Activated T-helper 17 cell treated with anti-CD3 and anti-CD28 coated beads, Interleukin-2, amount 50 U/mL, for 72 hours (primary cell): ENCODE measurements around the gene HMGA1. TPM values are rescaled to one million over a fixed set of nuclear protein-coding genes. Genes with fewer than 3 reads are reported as not detected.

Experiments used
- ATAC-seq: fragments of 150-1000 bp; cut with Tn5 transposase; replicated peaks from 2 replicates; pipeline ENCODE4 v1.10.0; 2021; ENCODE audit warnings: mild to moderate bottlenecking, moderate library complexity
- H3K27ac Mint-ChIP-seq: one replicate; pipeline ENCODE4 v1.8.0; 2022; ENCODE audit warnings: mixed read lengths
- H3K27me3 Mint-ChIP-seq: one replicate; pipeline ENCODE4 v1.8.0; 2022; ENCODE audit warnings: mixed read lengths
- H3K36me3 Mint-ChIP-seq: one replicate; pipeline ENCODE4 v1.8.0; 2022; ENCODE audit warnings: low read depth, mild to moderate bottlenecking, mixed read lengths
- H3K4me1 Mint-ChIP-seq: one replicate; pipeline ENCODE4 v1.8.0; 2022; ENCODE audit warnings: mixed read lengths
- H3K4me3 Mint-ChIP-seq: one replicate; pipeline ENCODE4 v1.8.0; 2022; ENCODE audit warnings: mild to moderate bottlenecking, mixed read lengths
- H3K9me3 Mint-ChIP-seq: one replicate; pipeline ENCODE4 v1.8.0; 2022; ENCODE audit warnings: mixed read lengths
- total RNA-seq, 2 donors: library from RNA; stranded (reverse); gene quantifications; one replicate each; pipeline ENCODE4 v1.2.3, GENCODE V29; 2022

HMGA1 gene
- total RNA-seq, 2 donors from 2014 or later: 203 to 389 TPM

GRCh38 chr6:34276881-34277762, 40.4 kb downstream of the HMGA1 start:
- no peaks in the 10 kb centered on the region for H3K9me3 Mint-ChIP-seq
- H3K27ac Mint-ChIP-seq: no peak overlapping the region
- H3K27me3 Mint-ChIP-seq: no peaks in the 10 kb centered on the region
- H3K36me3 Mint-ChIP-seq: peaks cover 8% of the 10 kb centered on the region
- H3K4me3 Mint-ChIP-seq: no peak overlapping the region
- ATAC-seq: no peak
- H3K4me1 Mint-ChIP-seq: no peaks in the 10 kb centered on the region

- H3K4me3 Mint-ChIP-seq: no peak overlapping the region
- H3K4me1 Mint-ChIP-seq: no peaks in the 10 kb centered on the region
- H3K27me3 Mint-ChIP-seq: no peaks in the 10 kb centered on the region
- H3K36me3 Mint-ChIP-seq: peaks cover 8% of the 10 kb centered on the region
- ATAC-seq: no peak
- no peak overlapping the region for H3K27ac Mint-ChIP-seq
- no peaks in the 10 kb centered on the region for H3K9me3 Mint-ChIP-seq
Observed at GRCh38 chr6:34277763-34278112, 41.1 kb downstream of the HMGA1 start.

- Mint-ChIP-seq H3K4me3 (no peak overlapping the region), H3K4me1 (no peaks in the 10 kb centered on the region), H3K36me3 (peaks cover 11% of the 10 kb centered on the region), H3K27ac (no peak overlapping the region), H3K9me3 (no peaks in the 10 kb centered on the region), H3K27me3 (no peaks in the 10 kb centered on the region)
- no peak for ATAC-seq
Observed at GRCh38 chr6:34278833-34279232, 42.2 kb downstream of the HMGA1 start.

GRCh38 chr6:34280216-34280615, 43.5 kb downstream of the HMGA1 start:
- ATAC-seq: no peak
- no peaks in the 10 kb centered on the region for H3K4me1 Mint-ChIP-seq
- H3K4me3 Mint-ChIP-seq: no peak overlapping the region
- H3K36me3 Mint-ChIP-seq: peaks cover 18% of the 10 kb centered on the region
- no peaks in the 10 kb centered on the region for H3K9me3 Mint-ChIP-seq
- H3K27ac Mint-ChIP-seq: no peak overlapping the region
- no peaks in the 10 kb centered on the region for H3K27me3 Mint-ChIP-seq

GRCh38 chr6:34281702-34282334, 45.1 kb downstream of the HMGA1 start:
- no peak for ATAC-seq
- Mint-ChIP-seq H3K9me3 (no peaks in the 10 kb centered on the region), H3K4me1 (no peaks in the 10 kb centered on the region), H3K27me3 (no peaks in the 10 kb centered on the region), H3K36me3 (peaks cover 32% of the 10 kb centered on the region), H3K4me3 (no peak overlapping the region), H3K27ac (no peak overlapping the region)

- Mint-ChIP-seq H3K27me3 (no peaks in the 10 kb centered on the region), H3K4me3 (no peak overlapping the region), H3K36me3 (peaks cover 48% of the 10 kb centered on the region), H3K9me3 (no peaks in the 10 kb centered on the region), H3K4me1 (peaks cover 8% of the 10 kb centered on the region), H3K27ac (no peak overlapping the region)
- ATAC-seq: no peak
Observed at GRCh38 chr6:34284563-34285447, 48.1 kb downstream of the HMGA1 start.

- H3K27ac Mint-ChIP-seq: no peak overlapping the region
- H3K36me3 Mint-ChIP-seq: peaks cover 54% of the 10 kb centered on the region
- no peak overlapping the region for H3K4me3 Mint-ChIP-seq
- no peaks in the 10 kb centered on the region for H3K27me3 Mint-ChIP-seq
- H3K9me3 Mint-ChIP-seq: no peaks in the 10 kb centered on the region
- ATAC-seq: no peak
- H3K4me1 Mint-ChIP-seq: peaks cover 8% of the 10 kb centered on the region
Observed at GRCh38 chr6:34285448-34286164, 48.9 kb downstream of the HMGA1 start.

- Mint-ChIP-seq H3K4me3 (no peak overlapping the region), H3K36me3 (peaks cover 76% of the 10 kb centered on the region), H3K27me3 (no peaks in the 10 kb centered on the region), H3K9me3 (no peaks in the 10 kb centered on the region), H3K4me1 (peaks cover 8% of the 10 kb centered on the region), H3K27ac (peak overlapping the region; percentile 36)
- peak; percentile 46 for ATAC-seq
Observed at GRCh38 chr6:34288581-34288980, 51.9 kb downstream of the HMGA1 start.

- no peaks in the 10 kb centered on the region for H3K27me3 Mint-ChIP-seq
- peak overlapping the region; percentile 36 for H3K27ac Mint-ChIP-seq
- H3K36me3 Mint-ChIP-seq: peaks cover 76% of the 10 kb centered on the region
- no peak overlapping the region for H3K4me3 Mint-ChIP-seq
- peaks cover 8% of the 10 kb centered on the region for H3K4me1 Mint-ChIP-seq
- ATAC-seq: no peak
- no peaks in the 10 kb centered on the region for H3K9me3 Mint-ChIP-seq
Observed at GRCh38 chr6:34289137-34289536, 52.5 kb downstream of the HMGA1 start.

- Mint-ChIP-seq H3K36me3 (peaks cover 62% of the 10 kb centered on the region), H3K27me3 (no peaks in the 10 kb centered on the region), H3K27ac (no peak overlapping the region), H3K9me3 (no peaks in the 10 kb centered on the region), H3K4me1 (peaks cover 12% of the 10 kb centered on the region), H3K4me3 (no peak overlapping the region)
- no peak for ATAC-seq
Observed at GRCh38 chr6:34292954-34293353, 56.3 kb downstream of the HMGA1 start.

- H3K36me3 Mint-ChIP-seq: peaks cover 42% of the 10 kb centered on the region
- H3K4me1 Mint-ChIP-seq: peaks cover 7% of the 10 kb centered on the region
- no peak overlapping the region for H3K4me3 Mint-ChIP-seq
- H3K27ac Mint-ChIP-seq: no peak overlapping the region
- H3K9me3 Mint-ChIP-seq: no peaks in the 10 kb centered on the region
- H3K27me3 Mint-ChIP-seq: no peaks in the 10 kb centered on the region
- peak; percentile 26 for ATAC-seq
Observed at GRCh38 chr6:34295721-34296120, 59.0 kb downstream of the HMGA1 start.
